NT2/D1 (cell line): Measurements from ENCODE around the gene PPT1.

Experiments
- DNase-seq: peaks from one replicate; pipeline ENCODE4 v3.0.0-alpha.2; 2011; ENCODE audit warnings: low read depth, low spot score
- H3K27me3 ChIP-seq: 2 replicates; pipeline ENCODE4 v1.6.0; 2011; ENCODE audit warnings: mild to moderate bottlenecking; ENCODE audit not compliant: insufficient read length, insufficient read depth
- H3K36me3 ChIP-seq: 2 replicates; pipeline ENCODE4 v1.6.1; 2011; ENCODE audit warnings: mild to moderate bottlenecking, low read length, mixed read lengths; ENCODE audit not compliant: insufficient read depth, insufficient read length
- H3K4me1 ChIP-seq: 2 replicates; pipeline ENCODE4 v1.5.1; 2011; ENCODE audit not compliant: insufficient read depth, insufficient read length
- H3K4me3 ChIP-seq: 2 replicates; pipeline ENCODE4 v1.5.1; 2011; ENCODE audit warnings: low read depth; ENCODE audit not compliant: insufficient read length
- H3K9ac ChIP-seq: 2 replicates; pipeline ENCODE4 v1.6.0; 2011; ENCODE audit warnings: low read depth; ENCODE audit not compliant: insufficient read length
- H3K9me3 ChIP-seq: 2 replicates; pipeline ENCODE4 v1.5.1; 2011; ENCODE audit warnings: mild to moderate bottlenecking, low read length; ENCODE audit not compliant: insufficient read depth
- SUZ12 ChIP-seq: IDR thresholded peaks from 2 replicates; pipeline ENCODE4 v1.6.1; 2011; ENCODE audit not compliant: insufficient read length, insufficient read depth; ENCODE audit errors: extremely low read depth
- YY1 ChIP-seq: IDR thresholded peaks from 2 replicates; pipeline ENCODE4 v1.6.1; 2011; ENCODE audit not compliant: insufficient read length, insufficient read depth
- ZNF274 ChIP-seq: IDR thresholded peaks from 2 replicates; pipeline ENCODE4 v1.6.1; 2011; ENCODE audit warnings: mild to moderate bottlenecking, low read depth, low read length

The PPT1 gene

GRCh38 chr1:40059338-40059959 lies 37.6 kb downstream of the PPT1 start:
- peak; percentile 62 for DNase-seq
- no peaks in the 10 kb centered on the region for H3K9me3 ChIP-seq
- peaks cover 92% of the 10 kb centered on the region for H3K36me3 ChIP-seq
- H3K4me3 ChIP-seq: no peak overlapping the region
- no peaks in the 10 kb centered on the region for H3K27me3 ChIP-seq
- H3K4me1 ChIP-seq: peaks cover 4% of the 10 kb centered on the region
- TF ChIP-seq SUZ12: no peak
- no peak for TF ChIP-seq ZNF274
- no peak for TF ChIP-seq YY1
- H3K9ac ChIP-seq: no peak overlapping the region

GRCh38 chr1:40058453-40059337 lies 38.4 kb downstream of the PPT1 start:
- Histone ChIP-seq H3K9ac (no peak overlapping the region), H3K9me3 (no peaks in the 10 kb centered on the region), H3K4me1 (peaks cover 4% of the 10 kb centered on the region), H3K4me3 (no peak overlapping the region), H3K36me3 (peaks cover 89% of the 10 kb centered on the region), H3K27me3 (no peaks in the 10 kb centered on the region)
- no peak for DNase-seq
- TF ChIP-seq ZNF274 (no peak), YY1 (no peak), SUZ12 (no peak)

- Histone ChIP-seq H3K9me3 (no peaks in the 10 kb centered on the region), H3K27me3 (no peaks in the 10 kb centered on the region), H3K4me1 (peaks cover 4% of the 10 kb centered on the region), H3K36me3 (peaks cover 89% of the 10 kb centered on the region), H3K9ac (no peak overlapping the region), H3K4me3 (no peak overlapping the region)
- TF ChIP-seq ZNF274 (no peak), SUZ12 (no peak), YY1 (no peak)
- DNase-seq: no peak
Observed at GRCh38 chr1:40058097-40058452, 39.0 kb downstream of the PPT1 start.

GRCh38 chr1:40057310-40058030 lies 39.6 kb downstream of the PPT1 start:
- DNase-seq: no peak
- Histone ChIP-seq H3K4me3 (no peak overlapping the region), H3K27me3 (no peaks in the 10 kb centered on the region), H3K9me3 (no peaks in the 10 kb centered on the region), H3K9ac (no peak overlapping the region), H3K4me1 (peaks cover 4% of the 10 kb centered on the region), H3K36me3 (peaks cover 86% of the 10 kb centered on the region)
- no peak for TF ChIP-seq YY1
- TF ChIP-seq ZNF274: no peak
- TF ChIP-seq SUZ12: no peak

GRCh38 chr1:40056519-40057309 lies 40.3 kb downstream of the PPT1 start:
- no peaks in the 10 kb centered on the region for H3K9me3 ChIP-seq
- TF ChIP-seq SUZ12 (no peak), YY1 (no peak), ZNF274 (no peak)
- H3K36me3 ChIP-seq: peaks cover 85% of the 10 kb centered on the region
- no peak overlapping the region for H3K9ac ChIP-seq
- no peaks in the 10 kb centered on the region for H3K27me3 ChIP-seq
- H3K4me3 ChIP-seq: no peak overlapping the region
- DNase-seq: no peak
- peaks cover 4% of the 10 kb centered on the region for H3K4me1 ChIP-seq

- Histone ChIP-seq H3K27me3 (no peaks in the 10 kb centered on the region), H3K4me1 (no peaks in the 10 kb centered on the region), H3K36me3 (peaks cover 79% of the 10 kb centered on the region), H3K9ac (no peak overlapping the region), H3K9me3 (no peaks in the 10 kb centered on the region), H3K4me3 (no peak overlapping the region)
- TF ChIP-seq ZNF274 (no peak), YY1 (no peak), SUZ12 (no peak)
- DNase-seq: no peak
Observed at GRCh38 chr1:40053138-40053887, 43.7 kb downstream of the PPT1 start.
